ENCODE results near the gene ZIC2. TPM values are rescaled to one million over a fixed set of nuclear protein-coding genes. Genes with fewer than 3 reads are reported as not detected.

ZIC2 gene
- total RNA-seq, 1 experiment from 2014 or later: 3.5 TPM

DNA sequence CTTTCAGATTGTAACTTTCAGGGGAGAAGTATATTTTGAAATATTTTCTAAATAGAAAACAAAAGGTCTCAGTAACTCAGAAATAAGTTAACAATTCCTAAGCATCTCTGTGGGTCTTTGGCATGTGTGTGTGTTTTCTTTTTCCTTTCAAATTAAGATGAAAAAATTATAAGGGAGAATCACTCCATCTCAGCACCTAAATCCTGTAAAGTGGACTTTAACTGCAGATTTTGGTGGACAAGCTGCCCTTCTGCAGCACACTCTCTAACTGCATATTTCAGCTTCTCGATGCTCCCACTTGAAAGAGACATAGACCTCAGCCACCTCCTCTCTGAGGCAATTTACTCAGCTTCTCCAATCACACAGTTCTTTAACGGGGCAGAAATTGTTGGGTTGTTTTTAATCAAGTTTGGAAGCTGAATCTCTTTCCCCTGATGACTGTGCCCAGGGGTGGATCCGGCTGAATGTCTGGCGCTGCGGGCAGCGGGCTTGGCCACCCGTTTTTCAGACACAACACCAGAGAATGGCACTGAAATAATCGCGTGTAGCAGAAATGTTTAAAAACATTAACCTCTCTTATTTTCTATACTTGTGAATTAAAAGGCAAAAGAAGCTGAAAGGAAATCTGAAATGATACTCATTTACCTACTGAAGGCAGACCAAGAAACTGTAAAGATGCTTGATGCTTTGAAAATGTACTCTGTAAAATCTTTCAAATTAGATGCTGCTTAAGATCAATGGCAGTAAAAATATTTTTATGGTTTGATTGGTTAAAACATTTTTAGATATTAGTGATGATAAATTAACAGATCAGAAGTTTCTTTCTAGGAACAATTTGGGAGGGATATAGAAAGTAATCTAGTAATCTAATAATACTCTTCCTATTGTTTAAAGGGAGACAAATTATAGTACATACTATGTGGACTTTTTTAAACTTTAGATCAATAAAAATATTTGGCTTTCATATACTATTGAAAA, 12.4 kb downstream of the ZIC2 start:
- Mint-ChIP-seq H3K27me3 (ENCODE audit: unreplicated experiment) (no peaks in the 10 kb centered on the region), H3K4me1 (ENCODE audit: low read depth, unreplicated experiment) (peaks cover 7% of the 10 kb centered on the region), H3K4me3 (ENCODE audit: low read depth, unreplicated experiment) (no peak overlapping the region), H3K36me3 (ENCODE audit: insufficient read depth, unreplicated experiment) (no peaks in the 10 kb centered on the region), H3K27ac (ENCODE audit: unreplicated experiment) (no peak overlapping the region), H3K9me3 (ENCODE audit: low read depth, unreplicated experiment) (no peaks in the 10 kb centered on the region)
- CTCF ChIA-PET: no interaction called here
- TF ChIP-seq CTCF (IDR thresholded peaks at IDR 0.05; ENCODE audit: unreplicated experiment): no peak
- BruUV-seq (replicated peaks): no TSS peak
- intact Hi-C loops (cut with micrococcal nuclease; ENCODE audit: unreplicated experiment): no loop called here
- DNase-seq: no peak

- Mint-ChIP-seq H3K9me3 (ENCODE audit: low read depth, unreplicated experiment) (no peaks in the 10 kb centered on the region), H3K27me3 (ENCODE audit: unreplicated experiment) (no peaks in the 10 kb centered on the region), H3K4me1 (ENCODE audit: low read depth, unreplicated experiment) (peaks cover 7% of the 10 kb centered on the region), H3K36me3 (ENCODE audit: insufficient read depth, unreplicated experiment) (no peaks in the 10 kb centered on the region), H3K4me3 (ENCODE audit: low read depth, unreplicated experiment) (no peak overlapping the region), H3K27ac (ENCODE audit: unreplicated experiment) (no peak overlapping the region)
- intact Hi-C loops (cut with micrococcal nuclease; ENCODE audit: unreplicated experiment): no loop called here
- no peak for TF ChIP-seq CTCF (IDR thresholded peaks at IDR 0.05; ENCODE audit: unreplicated experiment)
- CTCF ChIA-PET: no interaction called here
- BruUV-seq (replicated peaks): no TSS peak
- no peak for DNase-seq
Observed at GRCh38 chr13:99994638-99995020, 13.0 kb downstream of the ZIC2 start.

- H3K4me3 Mint-ChIP-seq (ENCODE audit: low read depth, unreplicated experiment): no peak overlapping the region
- no TSS peak for BruUV-seq (replicated peaks)
- CTCF ChIA-PET: no interaction called here
- no peak overlapping the region for H3K27ac Mint-ChIP-seq (ENCODE audit: unreplicated experiment)
- intact Hi-C loops (cut with micrococcal nuclease; ENCODE audit: unreplicated experiment): no loop called here
- DNase-seq: no peak
- no peaks in the 10 kb centered on the region for H3K36me3 Mint-ChIP-seq (ENCODE audit: insufficient read depth, unreplicated experiment)
- no peaks in the 10 kb centered on the region for H3K27me3 Mint-ChIP-seq (ENCODE audit: unreplicated experiment)
- peaks cover 7% of the 10 kb centered on the region for H3K4me1 Mint-ChIP-seq (ENCODE audit: low read depth, unreplicated experiment)
- no peaks in the 10 kb centered on the region for H3K9me3 Mint-ChIP-seq (ENCODE audit: low read depth, unreplicated experiment)
- no peak for TF ChIP-seq CTCF (IDR thresholded peaks at IDR 0.05; ENCODE audit: unreplicated experiment)
Observed at GRCh38 chr13:99995104-99995588, 13.6 kb downstream of the ZIC2 start.

- Mint-ChIP-seq H3K27ac (ENCODE audit: unreplicated experiment) (no peak overlapping the region), H3K9me3 (ENCODE audit: low read depth, unreplicated experiment) (no peaks in the 10 kb centered on the region), H3K27me3 (ENCODE audit: unreplicated experiment) (no peaks in the 10 kb centered on the region), H3K4me3 (ENCODE audit: low read depth, unreplicated experiment) (no peak overlapping the region), H3K4me1 (ENCODE audit: low read depth, unreplicated experiment) (peaks cover 7% of the 10 kb centered on the region), H3K36me3 (ENCODE audit: insufficient read depth, unreplicated experiment) (no peaks in the 10 kb centered on the region)
- no peak for DNase-seq
- BruUV-seq (replicated peaks): no TSS peak
- intact Hi-C loops (cut with micrococcal nuclease; ENCODE audit: unreplicated experiment): no loop called here
- CTCF ChIA-PET: no interaction called here
- no peak for TF ChIP-seq CTCF (IDR thresholded peaks at IDR 0.05; ENCODE audit: unreplicated experiment)
Observed at GRCh38 chr13:99995589-99996380, 14.2 kb downstream of the ZIC2 start.
